Gastroesophageal sphincter (tissue), 3 donors: ENCODE results near the gene SLC7A8.

Source experiments
- CTCF ChIP-seq, 4 experiments: fragments of 200-600 bp in 2 of 4; fragments of 450-650 bp in 2 of 4; sonication (generic) in 1 of 4; IDR thresholded peaks; one replicate each; pipeline ENCODE4 v1.5.1; 2017 to 2019; ENCODE audit warnings: antibody characterized with exemption in 4 of 4, mild to moderate bottlenecking in 2 of 4, moderate library complexity in 2 of 4
- POLR2A ChIP-seq, 2 donors: fragments of 450-650 bp; IDR thresholded peaks; one replicate each; pipeline ENCODE4 v1.6.1; 2017; ENCODE audit warnings: antibody characterized with exemption in 2 of 2, mild to moderate bottlenecking in 2 of 2, moderate library complexity in 1 of 2
- POLR2AphosphoS5 ChIP-seq: sonication (generic); formaldehyde crosslinking; IDR thresholded peaks from one replicate; pipeline ENCODE4 v1.6.1; 2017; ENCODE audit warnings: antibody characterized with exemption

GRCh38 chr14:23130871-23131270 lies 52.6 kb downstream of the SLC7A8 start:
- no peak for TF ChIP-seq CTCF (IDR thresholded peaks at IDR 0.05)
- peak; percentile 12 for TF ChIP-seq POLR2AphosphoS5
- TF ChIP-seq POLR2A (IDR thresholded peaks at IDR 0.05): no peak
